Epithelial cell of esophagus (primary cell): ENCODE results near the gene POLG.

Experiments
- DNase-seq: peaks from one replicate; pipeline ENCODE4 v3.0.0; 2010; ENCODE audit warnings: low read depth
- H3K4me3 ChIP-seq: 2 replicates; pipeline ENCODE4 v1.5.1; 2011; ENCODE audit warnings: mild to moderate bottlenecking, low read length, control low read depth
- CTCF ChIP-seq: IDR thresholded peaks from 2 replicates; pipeline ENCODE4 v1.5.1; 2011; ENCODE audit warnings: low read depth, mild to moderate bottlenecking, low read length, control low read depth, inconsistent platforms; ENCODE audit not compliant: insufficient read depth; ENCODE audit errors: missing control alignments

Gene POLG

GRCh38 chr15:89374086-89374981, 39.7 kb upstream of the POLG start:
- TF ChIP-seq CTCF, result no peak
- H3K4me3 ChIP-seq, result no peak overlapping the region
- no peak for DNase-seq

GRCh38 chr15:89372069-89372935, 37.7 kb upstream of the POLG start:
- no peak overlapping the region for H3K4me3 ChIP-seq
- DNase-seq, result no peak
- TF ChIP-seq CTCF, result no peak

- H3K4me3 ChIP-seq, result peak overlapping the region; percentile 20
- peak; percentile 40 for DNase-seq
- no peak for TF ChIP-seq CTCF
Measured at GRCh38 chr15:89371228-89372044, 36.8 kb upstream of the POLG start.

- no peak for TF ChIP-seq CTCF
- H3K4me3 ChIP-seq, result peak overlapping the region; percentile 20
Measured at GRCh38 chr15:89370978-89371227, 36.3 kb upstream of the POLG start.

GRCh38 chr15:89370120-89370977, 35.7 kb upstream of the POLG start:
- no peak for TF ChIP-seq CTCF
- H3K4me3 ChIP-seq, result no peak overlapping the region
- DNase-seq, result peak; percentile 40

More at GRCh38 chr15:89370978-89371227, 36.3 kb upstream of the POLG start:
- no peak for DNase-seq
